Measurements from ENCODE around the gene TENM3.

DNA sequence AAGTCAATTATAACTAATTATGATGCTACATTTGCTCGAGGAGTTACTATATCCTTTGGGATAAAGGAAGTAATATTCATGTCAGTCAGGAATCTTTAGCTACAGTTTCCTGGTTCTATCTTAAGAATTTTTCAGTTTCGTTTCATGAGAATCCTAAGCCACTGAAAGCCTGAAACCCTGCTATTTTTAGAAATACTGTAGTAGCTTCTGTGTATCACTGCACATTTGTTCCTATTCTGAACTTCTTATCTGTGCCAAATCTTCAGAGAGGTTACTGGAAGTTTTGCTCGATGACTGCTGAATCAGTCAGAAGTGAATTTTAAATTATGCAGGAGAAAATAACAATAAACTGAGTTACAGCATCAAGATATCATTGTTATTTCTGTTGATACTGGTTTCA lies 249.2 kb downstream of the TENM3 start:
- TF ChIP-seq EZH2phosphoT487 (IDR thresholded peaks at IDR 0.05; ENCODE audit: low read depth) = no peak
- TF ChIP-seq, protein P1, sequence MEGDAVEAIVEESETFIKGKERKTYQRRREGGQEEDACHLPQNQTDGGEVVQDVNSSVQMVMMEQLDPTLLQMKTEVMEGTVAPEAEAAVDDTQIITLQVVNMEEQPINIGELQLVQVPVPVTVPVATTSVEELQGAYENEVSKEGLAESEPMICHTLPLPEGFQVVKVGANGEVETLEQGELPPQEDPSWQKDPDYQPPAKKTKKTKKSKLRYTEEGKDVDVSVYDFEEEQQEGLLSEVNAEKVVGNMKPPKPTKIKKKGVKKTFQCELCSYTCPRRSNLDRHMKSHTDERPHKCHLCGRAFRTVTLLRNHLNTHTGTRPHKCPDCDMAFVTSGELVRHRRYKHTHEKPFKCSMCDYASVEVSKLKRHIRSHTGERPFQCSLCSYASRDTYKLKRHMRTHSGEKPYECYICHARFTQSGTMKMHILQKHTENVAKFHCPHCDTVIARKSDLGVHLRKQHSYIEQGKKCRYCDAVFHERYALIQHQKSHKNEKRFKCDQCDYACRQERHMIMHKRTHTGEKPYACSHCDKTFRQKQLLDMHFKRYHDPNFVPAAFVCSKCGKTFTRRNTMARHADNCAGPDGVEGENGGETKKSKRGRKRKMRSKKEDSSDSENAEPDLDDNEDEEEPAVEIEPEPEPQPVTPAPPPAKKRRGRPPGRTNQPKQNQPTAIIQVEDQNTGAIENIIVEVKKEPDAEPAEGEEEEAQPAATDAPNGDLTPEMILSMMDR (IDR thresholded peaks at IDR 0.05; ENCODE audit: low read depth, low read length) = no peak
